HCT116 (cell line): ENCODE results near the gene ADARB2. TPM values are rescaled to one million over a fixed set of nuclear protein-coding genes. Genes with fewer than 3 reads are reported as not detected.

ENCODE experiments used
- ATAC-seq: fragments of 200-7000 bp; cut with Tn5 transposase; 2 replicates; pipeline ENCODE4 v1.9.1; 2020; ENCODE audit warnings: mild to moderate bottlenecking, moderate library complexity
- BruUV-seq: library from RNA; stranded (reverse); fragments of 400-500 nt; replicated peaks from 2 replicates; lab custom pipeline; 2021; lab: Mats Ljungman, UMichigan
- CTCF ChIA-PET: fragments of 300-600 bp; sonication (Branson Sonifier 250); formaldehyde crosslinking; loops from one replicate; lab custom pipeline; 2021; ENCODE audit warnings: antibody characterized with exemption; lab: Charles Lee
- POLR2A ChIA-PET: fragments of 300-600, 350-600 bp; sonication (Branson Sonifier 250); formaldehyde crosslinking; loops from one replicate; lab custom pipeline; 2021; ENCODE audit warnings: antibody characterized with exemption; lab: Charles Lee
- RAD21 ChIA-PET, 2 experiments: fragments of 300-600 bp; sonication (Branson Sonifier 250); formaldehyde crosslinking; loops; one replicate each; lab custom pipeline; 2023; ENCODE audit warnings: low total read pairs in 2 of 2; ENCODE audit not compliant: uncharacterized antibody in 2 of 2, unreplicated experiment in 2 of 2, low non-redundant PET in 1 of 2; lab: Charles Lee
- DNase-seq: peaks from one replicate; pipeline ENCODE4 v3.0.0-alpha.2; 2010; ENCODE audit warnings: low read depth, low spot score
- H2AFZ ChIP-seq: fragments of 200-600 bp; shearing (Covaris generic), sonication (generic); 2 replicates; pipeline ENCODE4 v1.6.1; 2017; ENCODE audit warnings: low read depth, mixed run types, mixed read lengths, antibody characterized with exemption, low read length; ENCODE audit not compliant: poor library complexity, severe bottlenecking
- H3K27ac ChIP-seq: 2 replicates; pipeline ENCODE4 v1.5.1; 2012; ENCODE audit warnings: low read depth, low read length
- H3K27me3 ChIP-seq: fragments of 200-600 bp; sonication (generic); 2 replicates; pipeline ENCODE4 v1.6.1; 2016; ENCODE audit warnings: mixed run types, low read length, mixed read lengths; ENCODE audit not compliant: insufficient read depth
- H3K36me3 ChIP-seq, 2 experiments: fragments of 200-500 bp in 1 of 2; fragments of 200-600 bp in 1 of 2; sonication (Bioruptor generic) in 1 of 2; sonication (generic) in 1 of 2; 2 replicates each; pipeline versions ENCODE4 v1.5.1 to v1.6.1; 2014 to 2016; ENCODE audit warnings: low read length in 2 of 2, inconsistent platforms in 1 of 2, mixed read lengths in 1 of 2, mixed run types in 1 of 2; ENCODE audit not compliant: insufficient read depth in 2 of 2, control insufficient read depth in 1 of 2
- H3K4me1 ChIP-seq, 2 experiments: fragments of 200-600 bp in 1 of 2; sonication (generic) in 1 of 2; 2 replicates each; pipeline versions ENCODE4 v1.5.1 to v1.6.1; 2012 to 2017; ENCODE audit warnings: low read length in 2 of 2, inconsistent platforms in 1 of 2, mild to moderate bottlenecking in 1 of 2, mixed read lengths in 1 of 2, mixed run types in 1 of 2, moderate library complexity in 1 of 2; ENCODE audit not compliant: insufficient read depth in 2 of 2, control insufficient read depth in 1 of 2
- H3K4me2 ChIP-seq: fragments of 200-600 bp; sonication (generic); 2 replicates; pipeline ENCODE4 v1.6.1; 2017; ENCODE audit warnings: mixed run types, low read length, mixed read lengths
- H3K4me3 ChIP-seq, 2 experiments: fragments of 200-600 bp in 1 of 2; sonication (generic) in 1 of 2; replicated peaks in 1 of 2; 2 replicates each; pipeline ENCODE4 v1.5.1; 2011 to 2016; ENCODE audit warnings: low read length in 2 of 2, control low read depth in 1 of 2, low read depth in 1 of 2, mild to moderate bottlenecking in 1 of 2, mixed read lengths in 1 of 2, mixed run types in 1 of 2
- H3K79me2 ChIP-seq: fragments of 200-600 bp; sonication (generic); 2 replicates; pipeline ENCODE4 v1.6.1; 2017; ENCODE audit warnings: mild to moderate bottlenecking, mixed run types, low read length, moderate library complexity, mixed read lengths; ENCODE audit not compliant: insufficient read depth
- H3K9ac ChIP-seq: fragments of 200-600 bp; sonication (generic); 2 replicates; pipeline ENCODE4 v1.6.1; 2016; ENCODE audit warnings: low read length, mixed read lengths
- H3K9me2 ChIP-seq: fragments of 200-600 bp; sonication (generic), shearing (Covaris generic); 2 replicates; pipeline ENCODE4 v1.6.1; 2017; ENCODE audit warnings: mixed run types, mild to moderate bottlenecking, moderate library complexity; ENCODE audit not compliant: insufficient read depth
- H3K9me3 ChIP-seq, 2 experiments: fragments of 200-500 bp in 1 of 2; fragments of 200-600 bp in 1 of 2; sonication (Bioruptor generic) in 1 of 2; sonication (generic) in 1 of 2; 2 replicates each; pipeline ENCODE4 v1.6.1; 2014 to 2017; ENCODE audit warnings: low read length in 2 of 2, mixed read lengths in 2 of 2, inconsistent platforms in 1 of 2, low read depth in 1 of 2, mild to moderate bottlenecking in 1 of 2, mixed run types in 1 of 2, moderate library complexity in 1 of 2; ENCODE audit not compliant: control insufficient read depth in 1 of 2, insufficient read depth in 1 of 2
- H4K20me1 ChIP-seq: fragments of 200-600 bp; sonication (generic), shearing (Covaris generic); 2 replicates; pipeline ENCODE4 v1.6.1; 2017; ENCODE audit warnings: mixed run types, mild to moderate bottlenecking, moderate library complexity; ENCODE audit not compliant: insufficient read depth
- CEBPB ChIP-seq: IDR thresholded peaks from 2 replicates; pipeline ENCODE4 v1.6.1; 2012; ENCODE audit warnings: low read depth
- MAX ChIP-seq: IDR thresholded peaks from 2 replicates; pipeline ENCODE4 v1.6.1; 2012
- SP1 ChIP-seq: IDR thresholded peaks from 2 replicates; pipeline ENCODE4 v1.6.1; 2012; ENCODE audit warnings: low read depth
- SRF ChIP-seq: IDR thresholded peaks from 2 replicates; pipeline ENCODE4 v1.6.1; 2012; ENCODE audit warnings: low read depth
- ZNF274 ChIP-seq: fragments of 200-500 bp; sonication (Bioruptor generic); IDR thresholded peaks from 2 replicates; pipeline ENCODE4 v1.6.1; 2014; ENCODE audit warnings: mild to moderate bottlenecking, low read depth, low read length, inconsistent platforms
- intact Hi-C: fragments of 100-400 bp; cut with micrococcal nuclease; formaldehyde crosslinking; loops from 2 replicates; pipeline ENCODE4 v1.10.0; 2022
- total RNA-seq: library from RNA; stranded (reverse); gene quantifications from one replicate; pipeline ENCODE4 v1.2.1, GENCODE V29; 2021; ENCODE audit not compliant: unreplicated experiment
- TF ChIP-seq, protein P1 (sequence below): IDR thresholded peaks from 2 replicates; pipeline ENCODE4 v1.6.1; 2012
- TF ChIP-seq, protein P2 (sequence below): IDR thresholded peaks from 2 replicates; pipeline ENCODE4 v1.6.1; 2011; ENCODE audit warnings: mild to moderate bottlenecking, low read length, moderate library complexity; ENCODE audit not compliant: insufficient replicate concordance; ENCODE audit errors: extremely low read depth
- TF ChIP-seq, protein P3 (sequence below): IDR thresholded peaks from 2 replicates; pipeline ENCODE4 v1.6.1; 2012; ENCODE audit warnings: low read depth

The ADARB2 gene
- total RNA-seq, 1 experiment from 2014 or later, result not detected

DNA sequence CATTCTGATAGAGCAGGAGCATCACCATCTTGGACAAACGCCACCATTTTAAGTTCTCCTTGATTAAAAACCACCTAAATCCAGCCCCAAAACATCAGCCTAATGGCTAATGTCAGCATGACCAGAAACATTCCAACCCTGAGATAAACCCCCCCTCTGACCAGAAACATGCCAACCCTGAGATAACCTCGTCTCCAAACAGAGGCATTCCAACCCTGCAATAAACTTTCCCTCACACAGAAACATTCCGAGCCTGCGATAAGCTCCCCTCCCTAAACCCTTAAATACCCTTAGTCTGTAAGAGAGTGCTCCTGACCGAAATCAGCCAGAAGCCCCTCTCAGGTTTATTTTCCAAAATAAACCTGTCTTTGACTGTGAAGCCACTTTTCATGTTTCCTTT, 76.5 kb downstream of the ADARB2 start:
- H3K4me3 ChIP-seq, result no peak overlapping the region
- H3K27ac ChIP-seq, result no peak overlapping the region
- H3K9ac ChIP-seq, result no peak overlapping the region
- intact Hi-C loops, result no loop called here
- no peak overlapping the region for H3K4me2 ChIP-seq
- CTCF ChIA-PET, result no interaction called here
- no peak for TF ChIP-seq CEBPB
- TF ChIP-seq ZNF274, result no peak
- TF ChIP-seq, protein P1, sequence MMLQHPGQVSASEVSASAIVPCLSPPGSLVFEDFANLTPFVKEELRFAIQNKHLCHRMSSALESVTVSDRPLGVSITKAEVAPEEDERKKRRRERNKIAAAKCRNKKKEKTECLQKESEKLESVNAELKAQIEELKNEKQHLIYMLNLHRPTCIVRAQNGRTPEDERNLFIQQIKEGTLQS, result no peak
- TF ChIP-seq, protein P2, sequence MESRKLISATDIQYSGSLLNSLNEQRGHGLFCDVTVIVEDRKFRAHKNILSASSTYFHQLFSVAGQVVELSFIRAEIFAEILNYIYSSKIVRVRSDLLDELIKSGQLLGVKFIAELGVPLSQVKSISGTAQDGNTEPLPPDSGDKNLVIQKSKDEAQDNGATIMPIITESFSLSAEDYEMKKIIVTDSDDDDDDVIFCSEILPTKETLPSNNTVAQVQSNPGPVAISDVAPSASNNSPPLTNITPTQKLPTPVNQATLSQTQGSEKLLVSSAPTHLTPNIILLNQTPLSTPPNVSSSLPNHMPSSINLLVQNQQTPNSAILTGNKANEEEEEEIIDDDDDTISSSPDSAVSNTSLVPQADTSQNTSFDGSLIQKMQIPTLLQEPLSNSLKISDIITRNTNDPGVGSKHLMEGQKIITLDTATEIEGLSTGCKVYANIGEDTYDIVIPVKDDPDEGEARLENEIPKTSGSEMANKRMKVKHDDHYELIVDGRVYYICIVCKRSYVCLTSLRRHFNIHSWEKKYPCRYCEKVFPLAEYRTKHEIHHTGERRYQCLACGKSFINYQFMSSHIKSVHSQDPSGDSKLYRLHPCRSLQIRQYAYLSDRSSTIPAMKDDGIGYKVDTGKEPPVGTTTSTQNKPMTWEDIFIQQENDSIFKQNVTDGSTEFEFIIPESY, result no peak
- no peak for TF ChIP-seq MAX
- no peak for TF ChIP-seq SRF
- TF ChIP-seq, protein P3, sequence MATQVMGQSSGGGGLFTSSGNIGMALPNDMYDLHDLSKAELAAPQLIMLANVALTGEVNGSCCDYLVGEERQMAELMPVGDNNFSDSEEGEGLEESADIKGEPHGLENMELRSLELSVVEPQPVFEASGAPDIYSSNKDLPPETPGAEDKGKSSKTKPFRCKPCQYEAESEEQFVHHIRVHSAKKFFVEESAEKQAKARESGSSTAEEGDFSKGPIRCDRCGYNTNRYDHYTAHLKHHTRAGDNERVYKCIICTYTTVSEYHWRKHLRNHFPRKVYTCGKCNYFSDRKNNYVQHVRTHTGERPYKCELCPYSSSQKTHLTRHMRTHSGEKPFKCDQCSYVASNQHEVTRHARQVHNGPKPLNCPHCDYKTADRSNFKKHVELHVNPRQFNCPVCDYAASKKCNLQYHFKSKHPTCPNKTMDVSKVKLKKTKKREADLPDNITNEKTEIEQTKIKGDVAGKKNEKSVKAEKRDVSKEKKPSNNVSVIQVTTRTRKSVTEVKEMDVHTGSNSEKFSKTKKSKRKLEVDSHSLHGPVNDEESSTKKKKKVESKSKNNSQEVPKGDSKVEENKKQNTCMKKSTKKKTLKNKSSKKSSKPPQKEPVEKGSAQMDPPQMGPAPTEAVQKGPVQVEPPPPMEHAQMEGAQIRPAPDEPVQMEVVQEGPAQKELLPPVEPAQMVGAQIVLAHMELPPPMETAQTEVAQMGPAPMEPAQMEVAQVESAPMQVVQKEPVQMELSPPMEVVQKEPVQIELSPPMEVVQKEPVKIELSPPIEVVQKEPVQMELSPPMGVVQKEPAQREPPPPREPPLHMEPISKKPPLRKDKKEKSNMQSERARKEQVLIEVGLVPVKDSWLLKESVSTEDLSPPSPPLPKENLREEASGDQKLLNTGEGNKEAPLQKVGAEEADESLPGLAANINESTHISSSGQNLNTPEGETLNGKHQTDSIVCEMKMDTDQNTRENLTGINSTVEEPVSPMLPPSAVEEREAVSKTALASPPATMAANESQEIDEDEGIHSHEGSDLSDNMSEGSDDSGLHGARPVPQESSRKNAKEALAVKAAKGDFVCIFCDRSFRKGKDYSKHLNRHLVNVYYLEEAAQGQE, result no peak
- TF ChIP-seq SP1, result no peak
- RAD21 ChIA-PET, result no interaction called here
- no peaks in the 10 kb centered on the region for H3K9me3 ChIP-seq
- no peaks in the 10 kb centered on the region for H4K20me1 ChIP-seq
- DNase-seq (no peak), ATAC-seq (no peak)
- no peaks in the 10 kb centered on the region for H3K9me2 ChIP-seq
- no peaks in the 10 kb centered on the region for H3K79me2 ChIP-seq
- no TSS peak for BruUV-seq
- POLR2A ChIA-PET, result no interaction called here
- peaks cover 8% of the 10 kb centered on the region; the same call in 1 of the 2 replicates for H3K27me3 ChIP-seq
- no peaks in the 10 kb centered on the region for H3K4me1 ChIP-seq
- no peak overlapping the region for H2AFZ ChIP-seq
- no peaks in the 10 kb centered on the region for H3K36me3 ChIP-seq
